Osteoblast (primary cell): ENCODE results near the gene TMEM164. TPM values are rescaled to one million over a fixed set of nuclear protein-coding genes. Genes with fewer than 3 reads are reported as not detected.

ENCODE experiments used
- DNase-seq: peaks from one replicate; pipeline ENCODE4 v3.0.0; 2011; ENCODE audit warnings: low spot score, mixed read lengths; ENCODE audit not compliant: insufficient read length; ENCODE audit errors: missing footprints
- H2AFZ ChIP-seq: 2 replicates; pipeline ENCODE4 v1.6.0; 2011; ENCODE audit warnings: mild to moderate bottlenecking, low read length
- H3K27ac ChIP-seq: 2 replicates; pipeline ENCODE4 v1.5.1; 2011; ENCODE audit warnings: mild to moderate bottlenecking, low read depth, low read length, moderate library complexity
- H3K27me3 ChIP-seq: 2 replicates; pipeline ENCODE4 v1.6.0; 2012; ENCODE audit warnings: mild to moderate bottlenecking, control low read depth, inconsistent platforms, low read length, moderate library complexity; ENCODE audit not compliant: insufficient read depth
- H3K36me3 ChIP-seq: 2 replicates; pipeline ENCODE4 v1.5.1; 2011; ENCODE audit warnings: mild to moderate bottlenecking, low read length, control low read depth, moderate library complexity; ENCODE audit not compliant: insufficient read depth
- H3K4me1 ChIP-seq: 2 replicates; pipeline ENCODE4 v1.5.1; 2011; ENCODE audit warnings: mild to moderate bottlenecking, low read length, control low read depth, moderate library complexity; ENCODE audit not compliant: insufficient read depth
- H3K4me2 ChIP-seq: 2 replicates; pipeline ENCODE4 v1.6.0; 2011; ENCODE audit warnings: mild to moderate bottlenecking, low read length; ENCODE audit not compliant: insufficient read depth
- H3K4me3 ChIP-seq: fragments of 200-600 bp; sonication (generic); 3 replicates; pipeline ENCODE4 v1.5.1; 2012; ENCODE audit warnings: mild to moderate bottlenecking, low read length, inconsistent platforms; ENCODE audit not compliant: insufficient read depth
- H3K79me2 ChIP-seq: 2 replicates; pipeline ENCODE4 v1.6.0; 2012; ENCODE audit warnings: mild to moderate bottlenecking, low read length, control low read depth, inconsistent platforms; ENCODE audit not compliant: insufficient read depth
- H3K9me3 ChIP-seq: 2 replicates; pipeline ENCODE4 v1.5.1; 2011; ENCODE audit warnings: low read depth, low read length, control low read depth
- H4K20me1 ChIP-seq: 2 replicates; pipeline ENCODE4 v1.6.0; 2012; ENCODE audit warnings: mild to moderate bottlenecking, low read length, control low read depth; ENCODE audit not compliant: insufficient read depth
- total RNA-seq: library from RNA; depleted of rRNA; stranded (reverse); fragments of >200 nt; gene quantifications from 2 replicates; pipeline ENCODE4 v1.2.3, GENCODE V29; 2012
- TF ChIP-seq, protein P1 (sequence below): IDR thresholded peaks from 2 replicates; pipeline ENCODE4 v1.5.1; 2011; ENCODE audit warnings: mild to moderate bottlenecking, low read depth, low read length, moderate library complexity; ENCODE audit errors: extremely low read depth

Gene TMEM164
- total RNA-seq, 1 donor, result 7.6 TPM

DNA sequence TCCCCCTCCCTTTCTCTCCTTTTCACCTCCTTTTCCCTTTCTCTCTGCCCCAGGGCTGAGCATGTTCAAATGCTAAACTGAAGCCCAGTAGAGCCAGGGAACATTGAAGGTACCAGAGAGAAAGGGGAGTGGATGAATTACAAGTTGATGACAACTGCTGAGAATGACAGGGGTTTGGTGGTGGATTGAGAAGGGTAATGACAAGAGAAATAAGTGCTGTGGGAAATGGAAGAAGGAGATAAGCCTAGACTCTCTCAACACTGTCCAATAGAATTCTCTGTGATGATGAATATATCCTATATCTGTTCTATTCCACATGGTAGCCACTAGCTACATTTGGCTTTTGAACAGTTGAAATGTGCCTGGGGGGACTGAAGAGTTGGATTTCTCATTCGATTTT is 154.5 kb downstream of the TMEM164 start:
- Histone ChIP-seq H2AFZ (no peak overlapping the region), H3K36me3 (no peaks in the 10 kb centered on the region), H3K4me2 (no peak overlapping the region), H4K20me1 (no peaks in the 10 kb centered on the region), H3K4me1 (peaks cover 7% of the 10 kb centered on the region), H3K4me3 (no peak overlapping the region), H3K27ac (no peak overlapping the region), H3K9me3 (no peaks in the 10 kb centered on the region), H3K27me3 (peaks cover 5% of the 10 kb centered on the region), H3K79me2 (no peaks in the 10 kb centered on the region)
- no peak for DNase-seq
- TF ChIP-seq, protein P1, sequence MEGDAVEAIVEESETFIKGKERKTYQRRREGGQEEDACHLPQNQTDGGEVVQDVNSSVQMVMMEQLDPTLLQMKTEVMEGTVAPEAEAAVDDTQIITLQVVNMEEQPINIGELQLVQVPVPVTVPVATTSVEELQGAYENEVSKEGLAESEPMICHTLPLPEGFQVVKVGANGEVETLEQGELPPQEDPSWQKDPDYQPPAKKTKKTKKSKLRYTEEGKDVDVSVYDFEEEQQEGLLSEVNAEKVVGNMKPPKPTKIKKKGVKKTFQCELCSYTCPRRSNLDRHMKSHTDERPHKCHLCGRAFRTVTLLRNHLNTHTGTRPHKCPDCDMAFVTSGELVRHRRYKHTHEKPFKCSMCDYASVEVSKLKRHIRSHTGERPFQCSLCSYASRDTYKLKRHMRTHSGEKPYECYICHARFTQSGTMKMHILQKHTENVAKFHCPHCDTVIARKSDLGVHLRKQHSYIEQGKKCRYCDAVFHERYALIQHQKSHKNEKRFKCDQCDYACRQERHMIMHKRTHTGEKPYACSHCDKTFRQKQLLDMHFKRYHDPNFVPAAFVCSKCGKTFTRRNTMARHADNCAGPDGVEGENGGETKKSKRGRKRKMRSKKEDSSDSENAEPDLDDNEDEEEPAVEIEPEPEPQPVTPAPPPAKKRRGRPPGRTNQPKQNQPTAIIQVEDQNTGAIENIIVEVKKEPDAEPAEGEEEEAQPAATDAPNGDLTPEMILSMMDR, result no peak

- Histone ChIP-seq H3K36me3 (no peaks in the 10 kb centered on the region), H3K27me3 (peaks cover 5% of the 10 kb centered on the region), H3K4me3 (no peak overlapping the region), H3K27ac (no peak overlapping the region), H3K4me1 (peaks cover 7% of the 10 kb centered on the region), H3K9me3 (no peaks in the 10 kb centered on the region), H3K4me2 (no peak overlapping the region), H2AFZ (no peak overlapping the region), H3K79me2 (no peaks in the 10 kb centered on the region), H4K20me1 (no peaks in the 10 kb centered on the region)
- TF ChIP-seq, protein P1, result no peak
- DNase-seq, result no peak
These were observed 156.3 kb downstream of the TMEM164 start for GRCh38 chrX:110159235-110159634.

DNA sequence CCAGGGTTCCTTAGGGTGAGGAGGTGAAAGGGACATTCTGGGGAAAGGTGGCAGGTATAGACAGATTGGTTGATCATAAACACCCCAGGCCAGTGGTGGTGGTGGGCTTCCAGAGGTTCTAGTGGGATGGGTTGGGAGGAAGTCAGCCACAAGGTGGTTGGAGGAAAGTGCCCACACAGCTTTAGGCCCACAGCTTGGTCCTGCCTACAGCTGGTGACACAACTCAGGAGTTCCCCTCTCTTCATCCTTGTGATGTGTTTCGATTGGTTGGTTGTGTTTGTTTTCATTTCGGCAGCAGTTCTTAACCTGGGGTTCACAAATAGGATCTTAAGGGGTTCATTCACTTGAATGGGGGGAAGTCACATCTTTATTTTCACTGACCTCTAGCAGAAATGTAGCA is 157.0 kb downstream of the TMEM164 start:
- Histone ChIP-seq H3K27ac (peak overlapping the region; percentile 4), H3K79me2 (no peaks in the 10 kb centered on the region), H3K4me1 (peaks cover 7% of the 10 kb centered on the region), H3K27me3 (peaks cover 4% of the 10 kb centered on the region), H3K4me3 (no peak overlapping the region), H2AFZ (no peak overlapping the region), H4K20me1 (no peaks in the 10 kb centered on the region), H3K36me3 (no peaks in the 10 kb centered on the region), H3K4me2 (no peak overlapping the region), H3K9me3 (no peaks in the 10 kb centered on the region)
- no peak for DNase-seq
- TF ChIP-seq, protein P1, result no peak

DNA sequence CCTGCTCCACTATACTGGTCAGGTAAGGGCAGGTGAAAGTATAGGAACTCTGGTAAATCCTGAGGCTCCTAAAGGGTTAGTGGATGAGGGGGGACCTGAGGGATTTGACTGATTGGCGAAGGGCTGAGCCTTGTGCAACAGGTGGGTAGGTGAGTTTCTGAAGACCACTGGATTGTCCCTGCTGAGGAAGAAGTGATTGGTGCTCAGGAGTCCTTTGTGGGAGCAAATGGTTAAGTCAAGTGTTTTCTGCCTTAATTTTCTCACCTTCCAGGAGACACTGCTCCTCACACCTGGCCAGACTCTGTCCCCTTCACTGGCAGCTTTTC is 158.4 kb downstream of the TMEM164 start:
- DNase-seq, result no peak
- no peaks in the 10 kb centered on the region for H4K20me1 ChIP-seq
- no peaks in the 10 kb centered on the region for H3K36me3 ChIP-seq
- H3K4me3 ChIP-seq, result no peak overlapping the region
- TF ChIP-seq, protein P1, result no peak
- H3K27ac ChIP-seq, result peak overlapping the region; percentile 84
- H3K4me2 ChIP-seq, result peak overlapping the region; percentile 35
- no peak overlapping the region for H2AFZ ChIP-seq
- no peaks in the 10 kb centered on the region for H3K27me3 ChIP-seq
- H3K79me2 ChIP-seq, result no peaks in the 10 kb centered on the region
- no peaks in the 10 kb centered on the region for H3K9me3 ChIP-seq
- peaks cover 7% of the 10 kb centered on the region for H3K4me1 ChIP-seq
